Stomach (tissue), 4 donors: ENCODE data around the gene MYO16.

Source experiments
- POLR2AphosphoS5 ChIP-seq, 3 donors: sonication (generic); formaldehyde crosslinking; IDR thresholded peaks; one replicate each; pipeline ENCODE4 v1.6.1; 2016; ENCODE audit warnings: antibody characterized with exemption in 3 of 3
- TF ChIP-seq, protein P1 (sequence below), 7 experiments: fragments of 450-650 bp in 4 of 7; fragments of 200-600 bp in 3 of 7; sonication (generic) in 3 of 7; IDR thresholded peaks; one replicate each; pipeline ENCODE4 v1.5.1; 2016 to 2019; ENCODE audit warnings: antibody characterized with exemption in 7 of 7, control low read depth in 2 of 7, mild to moderate bottlenecking in 1 of 7

DNA sequence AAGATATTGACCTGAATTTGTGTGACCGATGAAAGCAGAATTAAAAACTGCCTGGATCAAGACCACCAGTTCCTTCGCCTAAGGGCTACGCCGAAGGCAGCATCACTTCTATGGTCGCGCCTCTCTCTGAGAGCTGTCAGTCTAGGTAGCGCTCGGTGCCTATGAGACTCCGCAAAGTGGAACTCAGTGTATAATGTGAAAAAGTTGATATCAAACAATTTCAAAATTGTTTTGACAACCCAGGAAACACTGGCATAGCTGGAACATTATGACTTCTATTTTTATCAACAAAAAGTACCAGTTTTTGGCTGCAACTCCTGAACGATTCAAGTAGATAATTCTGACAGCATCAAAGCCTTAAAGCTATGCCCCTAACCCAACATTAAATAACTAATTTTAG is 223.6 kb downstream of the MYO16 start:
- TF ChIP-seq, protein P1, sequence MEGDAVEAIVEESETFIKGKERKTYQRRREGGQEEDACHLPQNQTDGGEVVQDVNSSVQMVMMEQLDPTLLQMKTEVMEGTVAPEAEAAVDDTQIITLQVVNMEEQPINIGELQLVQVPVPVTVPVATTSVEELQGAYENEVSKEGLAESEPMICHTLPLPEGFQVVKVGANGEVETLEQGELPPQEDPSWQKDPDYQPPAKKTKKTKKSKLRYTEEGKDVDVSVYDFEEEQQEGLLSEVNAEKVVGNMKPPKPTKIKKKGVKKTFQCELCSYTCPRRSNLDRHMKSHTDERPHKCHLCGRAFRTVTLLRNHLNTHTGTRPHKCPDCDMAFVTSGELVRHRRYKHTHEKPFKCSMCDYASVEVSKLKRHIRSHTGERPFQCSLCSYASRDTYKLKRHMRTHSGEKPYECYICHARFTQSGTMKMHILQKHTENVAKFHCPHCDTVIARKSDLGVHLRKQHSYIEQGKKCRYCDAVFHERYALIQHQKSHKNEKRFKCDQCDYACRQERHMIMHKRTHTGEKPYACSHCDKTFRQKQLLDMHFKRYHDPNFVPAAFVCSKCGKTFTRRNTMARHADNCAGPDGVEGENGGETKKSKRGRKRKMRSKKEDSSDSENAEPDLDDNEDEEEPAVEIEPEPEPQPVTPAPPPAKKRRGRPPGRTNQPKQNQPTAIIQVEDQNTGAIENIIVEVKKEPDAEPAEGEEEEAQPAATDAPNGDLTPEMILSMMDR (IDR thresholded peaks at IDR 0.05): no peak
- no peak for TF ChIP-seq POLR2AphosphoS5 (IDR thresholded peaks at IDR 0.05)
